GM13977 (cell line): ENCODE results near the gene CD2BP2.

Experiments
- DNase-seq: peaks from one replicate; pipeline ENCODE4 v3.0.0; 2012; ENCODE audit warnings: low spot score
- CTCF ChIP-seq: IDR thresholded peaks from 2 replicates; pipeline ENCODE4 v1.5.1; 2012; ENCODE audit warnings: mild to moderate bottlenecking, control low read depth; ENCODE audit not compliant: insufficient read depth; ENCODE audit errors: extremely low read depth, missing control alignments
- in situ Hi-C: fragments of 300-500 bp; cut with MboI; formaldehyde crosslinking; loops from one replicate; pipeline ENCODE4 v1.12.0; 2022; ENCODE audit warnings: low sequenced_read_pairs, low pct_unique_long_range_greater_than_20kb, mixed read lengths, inconsistent platforms; ENCODE audit not compliant: unreplicated experiment

Gene CD2BP2

DNA sequence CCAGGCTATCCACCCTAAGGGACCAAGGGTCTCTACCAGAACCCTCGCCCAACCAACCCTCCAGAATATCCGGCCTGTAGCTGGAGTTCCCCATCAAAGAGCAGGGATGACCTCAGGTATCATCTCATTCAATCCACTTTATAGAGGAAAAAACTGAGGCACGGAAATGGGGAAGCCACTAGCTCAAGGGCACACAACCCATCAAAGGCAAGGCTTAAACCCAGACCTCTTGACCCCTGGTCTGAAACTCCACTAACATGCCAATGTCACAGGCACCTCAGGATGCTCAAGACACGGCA lies 13.6 kb upstream of the CD2BP2 start:
- DNase-seq: no peak
- TF ChIP-seq CTCF: no peak
- in situ Hi-C loops: no loop called here

- in situ Hi-C loops: no loop called here
- no peak for DNase-seq
- TF ChIP-seq CTCF: no peak
Observed at GRCh38 chr16:30368122-30368791, 13.1 kb upstream of the CD2BP2 start.

DNA sequence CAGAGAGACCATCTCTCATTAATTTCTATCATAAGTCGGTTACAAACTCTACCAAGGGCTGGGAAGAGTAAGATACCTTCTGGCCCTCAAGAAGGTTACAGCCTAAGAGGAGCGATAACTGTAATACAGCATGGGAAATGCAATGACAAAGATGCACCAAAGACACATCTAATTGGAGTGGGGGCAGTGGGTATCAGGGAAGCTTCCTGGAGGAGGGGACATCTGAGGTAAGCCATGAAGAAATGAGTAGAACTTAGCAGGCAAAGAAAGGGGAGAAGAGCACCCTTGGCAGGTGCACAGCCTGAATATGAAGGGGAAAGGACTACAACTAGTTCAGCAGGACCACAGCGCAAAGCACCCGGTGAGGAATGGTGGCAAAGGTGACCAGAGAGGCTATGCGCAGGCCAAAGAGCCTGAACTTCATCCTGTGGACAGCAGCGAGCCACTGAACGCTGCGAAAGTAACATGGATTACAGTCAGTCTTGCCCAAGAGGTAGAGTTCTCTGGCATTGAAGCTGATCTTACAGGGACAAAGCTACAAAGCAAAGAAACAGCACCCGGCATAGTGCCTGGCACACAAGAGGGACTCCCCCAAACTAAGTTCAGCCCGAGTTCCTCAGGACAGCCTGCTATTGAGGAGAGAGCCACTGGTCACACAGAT lies 12.4 kb upstream of the CD2BP2 start:
- TF ChIP-seq CTCF: no peak
- in situ Hi-C loops: no loop called here
- DNase-seq: no peak

GRCh38 chr16:30366511-30366910 lies 11.4 kb upstream of the CD2BP2 start:
- in situ Hi-C loops: no loop called here
- TF ChIP-seq CTCF: no peak
- DNase-seq: no peak

DNA sequence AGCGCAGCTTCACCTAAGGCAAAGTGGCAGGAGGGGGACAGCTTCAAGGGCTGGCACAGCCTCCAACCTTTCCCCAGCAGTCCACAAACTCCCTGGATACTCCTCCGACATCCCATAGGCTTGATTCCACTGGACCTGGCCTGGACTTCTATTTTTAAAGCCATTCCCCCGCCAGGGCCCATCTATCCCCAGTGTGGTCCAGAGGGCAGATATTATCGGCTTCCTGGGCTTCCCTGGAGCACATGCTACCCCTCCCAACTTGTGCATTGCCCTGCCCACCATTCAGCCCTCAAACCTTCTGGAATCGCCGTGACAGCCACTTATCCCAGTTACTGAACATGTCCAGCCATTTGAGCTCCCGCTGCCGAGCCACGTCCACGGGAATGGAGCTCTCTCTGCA lies 10.1 kb upstream of the CD2BP2 start:
- DNase-seq: no peak
- in situ Hi-C loops: no loop called here
- TF ChIP-seq CTCF: no peak

- no peak for DNase-seq
- in situ Hi-C loops: no loop called here
- no peak for TF ChIP-seq CTCF
Observed at GRCh38 chr16:30361180-30361579, 6.1 kb upstream of the CD2BP2 start.
